GM21381 (cell line): Measurements from ENCODE around the gene PYY.

ENCODE experiments used
- ATAC-seq: cut with Tn5 transposase; IDR thresholded peaks from one replicate; pipeline ENCODE4 v1.9.1; 2021; ENCODE audit warnings: mild to moderate bottlenecking, moderate library complexity; ENCODE audit not compliant: unreplicated experiment

The PYY gene

DNA sequence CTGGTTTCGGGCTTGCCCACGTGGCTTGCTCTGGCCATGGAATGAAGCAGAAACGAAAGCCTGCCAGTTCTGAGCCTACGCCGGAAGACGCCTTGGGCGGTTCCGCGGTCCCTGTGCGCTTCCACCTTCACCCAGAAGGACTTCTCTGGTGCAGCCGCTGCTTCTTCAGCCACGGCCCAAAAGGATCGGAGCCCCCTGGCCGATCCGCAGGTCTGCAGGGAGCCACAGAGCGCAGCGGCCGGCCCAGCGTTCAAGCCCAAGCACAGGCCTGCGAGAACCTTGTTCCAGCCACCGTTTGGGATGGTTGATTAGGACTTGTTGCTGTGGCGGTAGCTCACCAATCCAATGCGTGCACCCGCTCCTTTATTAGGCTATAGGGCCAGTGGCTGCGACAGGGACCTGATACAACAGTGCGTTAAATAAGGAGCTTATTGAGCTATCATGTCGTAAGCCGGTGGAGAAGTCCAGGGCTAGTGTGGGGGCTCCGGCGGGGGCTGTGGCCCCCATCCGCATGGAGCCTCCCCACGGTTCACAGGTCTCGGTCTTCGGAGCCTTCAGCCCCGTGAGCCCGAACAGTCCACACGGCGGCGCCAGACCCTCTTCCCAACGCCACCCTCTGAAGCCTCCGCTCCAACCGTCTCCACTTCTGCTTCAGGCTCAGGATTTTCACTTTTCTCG is 36.3 kb downstream of the PYY start:
- ATAC-seq, result no peak

DNA sequence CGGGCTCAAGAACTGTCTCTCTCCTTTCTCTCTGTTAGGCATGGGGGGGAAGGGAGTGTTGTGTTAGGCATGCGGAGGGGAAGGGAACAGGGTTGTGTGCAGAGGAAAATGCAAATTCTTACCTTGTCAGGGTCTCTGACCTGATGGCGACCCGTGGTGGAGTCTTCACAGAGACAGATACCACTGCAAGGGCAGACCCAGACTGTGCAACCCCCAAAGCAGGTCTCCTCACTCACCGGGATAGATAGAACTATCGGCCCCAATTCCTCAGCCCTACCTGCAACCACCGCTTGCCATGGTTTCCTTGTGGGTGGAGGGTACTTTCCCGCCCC is 36.8 kb downstream of the PYY start:
- ATAC-seq, result no peak

DNA sequence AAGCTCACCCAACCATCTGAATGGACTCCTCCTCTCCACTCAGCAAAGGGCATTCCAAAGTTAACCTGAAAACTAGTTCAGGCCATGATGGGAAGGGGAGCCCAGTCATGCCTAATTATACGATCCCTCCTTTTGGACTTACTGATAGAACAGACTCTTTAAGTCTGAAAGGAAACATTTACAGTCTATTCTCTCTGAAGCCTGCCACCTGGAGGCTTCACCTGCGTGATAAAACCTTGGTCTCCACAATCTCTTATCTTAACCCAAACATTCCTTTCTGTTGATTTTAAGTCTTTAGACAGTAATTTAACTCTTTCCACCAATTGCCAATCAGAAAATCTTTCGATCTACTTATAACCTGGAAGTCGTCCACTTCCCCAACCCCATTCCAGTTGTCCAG is 37.4 kb downstream of the PYY start:
- no peak for ATAC-seq

DNA sequence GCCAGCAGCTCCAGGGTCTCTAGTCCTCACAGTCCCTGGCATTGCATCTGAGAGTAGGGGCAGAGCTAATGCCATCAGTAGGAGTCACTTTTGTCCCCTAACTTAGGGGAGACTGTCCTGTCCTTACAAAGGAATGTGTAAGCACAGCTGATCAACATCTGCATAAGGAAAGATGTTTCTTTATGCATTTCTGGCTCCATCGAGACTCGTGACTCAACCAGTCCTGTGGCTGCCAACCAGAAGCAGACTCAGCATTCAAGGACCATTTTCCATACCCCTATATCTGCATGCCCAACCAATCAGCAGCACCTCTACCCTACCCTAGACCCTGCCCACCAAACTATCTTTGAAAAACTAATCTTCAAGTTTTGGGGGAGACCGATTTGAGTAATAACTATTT is 38.2 kb downstream of the PYY start:
- ATAC-seq, result no peak

DNA sequence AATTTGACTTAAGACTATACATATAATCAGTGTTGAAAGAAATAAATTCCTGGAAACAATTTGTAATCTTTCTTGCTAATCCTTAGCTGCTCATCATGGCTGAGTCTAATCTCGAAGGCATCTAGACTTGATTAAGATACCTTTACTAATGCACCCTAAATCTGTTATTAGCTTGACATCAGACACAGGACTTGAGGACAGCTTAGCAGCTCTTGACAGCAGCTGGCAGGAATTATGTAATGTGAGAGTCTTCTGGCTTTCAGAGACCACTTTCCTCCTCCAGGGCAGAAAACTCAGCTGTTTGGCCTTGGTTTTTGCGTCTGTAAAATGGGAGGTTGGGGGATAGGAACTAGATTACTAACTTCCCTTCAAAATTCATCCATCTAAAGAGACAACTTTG is 39.3 kb downstream of the PYY start:
- no peak for ATAC-seq

DNA sequence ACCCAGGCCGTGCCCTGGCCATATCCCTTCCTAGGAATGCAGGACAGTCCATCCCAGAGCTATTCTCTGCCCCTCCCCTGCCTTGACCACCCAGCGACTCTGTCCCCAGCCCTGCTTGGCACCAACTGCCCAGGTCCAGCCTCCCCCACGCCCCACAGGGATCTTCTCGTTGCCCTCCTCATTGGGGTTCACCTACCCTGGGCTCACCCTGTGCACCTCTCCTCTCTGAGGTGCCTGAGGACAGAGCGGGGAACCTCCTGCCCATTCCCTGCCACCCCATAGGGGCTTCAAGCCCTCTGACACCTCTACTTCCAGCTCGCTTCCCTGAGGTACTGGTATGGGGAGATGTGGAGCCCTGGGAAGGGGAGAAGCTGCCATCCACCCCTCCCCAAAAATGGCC is 40.2 kb downstream of the PYY start:
- no peak for ATAC-seq

DNA sequence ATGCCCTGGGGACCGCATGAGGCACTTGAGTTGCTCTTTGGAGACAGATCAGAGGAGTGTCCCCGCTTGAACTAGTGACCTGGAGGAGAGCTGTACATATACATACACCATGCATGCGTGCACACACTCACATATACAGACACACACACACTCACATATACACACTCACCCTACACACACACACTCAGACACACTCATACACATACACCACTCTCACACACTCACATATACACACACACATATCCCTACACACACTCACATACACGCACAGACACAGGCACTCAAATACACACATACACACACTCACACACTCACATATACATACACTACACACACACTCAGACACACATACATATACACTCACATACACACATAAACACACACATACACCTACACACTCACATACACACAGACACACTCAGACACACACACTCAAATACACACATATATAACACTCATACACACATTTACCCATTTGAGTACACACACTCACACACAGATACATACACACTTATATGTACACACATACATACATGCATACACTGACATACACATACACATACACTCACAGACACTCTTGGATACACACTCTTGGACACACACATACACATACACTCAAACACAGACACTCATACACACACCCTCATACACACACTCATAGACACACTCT is 41.0 kb downstream of the PYY start:
- ATAC-seq, result no peak

DNA sequence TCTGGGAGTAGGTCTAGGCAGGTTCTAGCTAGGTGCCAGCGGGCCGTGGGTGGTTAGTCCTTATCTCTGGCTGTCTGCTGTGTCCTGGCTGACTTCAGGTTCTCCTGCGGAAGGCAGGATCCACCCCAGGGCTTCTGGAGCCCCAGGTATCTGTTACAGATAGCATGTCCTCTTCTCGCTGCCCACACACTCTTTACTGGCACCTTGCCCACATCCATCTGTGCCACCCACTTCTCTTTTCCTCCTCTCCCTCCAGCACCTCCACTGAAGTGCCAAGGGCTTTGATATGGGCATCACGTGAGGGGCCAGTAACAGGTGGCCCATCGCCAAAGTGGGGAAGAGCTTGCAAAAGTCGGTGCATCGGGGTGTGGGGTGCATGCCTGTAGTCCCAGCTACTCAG is 41.8 kb downstream of the PYY start:
- ATAC-seq, result no peak

DNA sequence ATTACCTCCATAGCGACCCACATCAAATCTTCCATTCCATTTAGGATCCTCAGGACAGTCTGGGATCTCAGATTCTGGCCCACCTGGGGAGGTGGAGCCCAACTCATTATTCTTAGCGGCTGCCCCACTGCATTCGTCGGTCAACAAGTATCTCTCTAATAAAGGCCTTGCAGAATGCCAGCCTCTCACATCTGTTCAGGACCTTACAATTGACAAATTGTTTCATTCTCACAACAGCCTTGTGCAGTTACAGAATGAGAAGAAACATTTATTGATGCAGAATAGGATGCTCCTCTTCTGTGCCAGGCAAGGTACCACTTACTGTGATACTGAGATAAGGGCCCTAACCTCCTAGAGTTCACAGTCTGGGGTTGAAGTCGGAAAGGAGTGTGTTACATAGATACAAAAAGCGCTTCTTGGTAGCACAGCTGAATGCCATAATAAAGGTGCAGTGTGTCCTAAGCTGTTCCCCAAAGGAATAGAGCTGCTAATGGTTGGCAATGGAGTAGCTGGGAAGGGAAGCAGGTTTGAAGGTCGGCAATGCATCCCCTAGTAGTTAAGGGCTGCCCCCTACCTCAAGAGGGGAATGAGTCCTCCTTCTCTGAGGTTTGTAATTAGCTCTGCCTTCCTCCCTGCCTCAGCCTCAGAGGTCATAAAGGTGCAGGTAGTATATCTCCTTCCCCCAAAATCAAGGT is 44.1 kb downstream of the PYY start:
- ATAC-seq, result no peak

DNA sequence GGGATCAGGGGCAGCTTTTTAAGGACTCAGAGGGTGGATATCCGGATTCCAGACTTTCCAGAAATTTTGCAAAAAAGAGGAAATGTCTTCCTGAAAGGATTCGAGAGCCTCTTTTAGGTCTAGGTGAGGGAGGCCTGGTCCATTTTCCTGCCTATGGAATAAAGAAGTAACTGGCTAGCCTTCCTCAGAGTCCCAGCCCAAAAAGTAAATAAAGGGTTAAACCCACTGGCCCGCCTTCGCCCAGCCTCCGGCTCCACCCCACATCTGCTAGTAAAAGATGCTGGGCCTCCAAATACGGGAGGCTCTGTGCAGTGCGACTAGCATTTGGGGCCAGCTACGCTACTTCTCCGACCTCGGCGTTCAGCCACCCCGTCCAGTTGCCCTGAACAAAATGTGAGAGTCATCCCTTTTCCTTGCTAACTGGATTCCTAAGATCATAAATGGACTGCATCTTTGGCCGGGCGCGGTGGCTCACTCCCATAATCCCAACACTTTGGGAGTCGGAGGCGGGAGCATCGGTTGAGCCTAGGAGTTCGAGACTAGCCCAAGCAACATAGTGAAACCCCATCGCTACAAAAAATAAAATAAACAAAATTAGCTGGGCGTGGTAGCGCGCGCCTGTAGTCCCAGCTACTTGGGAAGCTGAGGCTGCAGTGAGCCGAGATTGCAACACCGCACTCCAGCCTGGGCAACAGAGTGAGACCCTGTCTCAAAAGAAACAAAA is 45.6 kb downstream of the PYY start:
- no peak for ATAC-seq

DNA sequence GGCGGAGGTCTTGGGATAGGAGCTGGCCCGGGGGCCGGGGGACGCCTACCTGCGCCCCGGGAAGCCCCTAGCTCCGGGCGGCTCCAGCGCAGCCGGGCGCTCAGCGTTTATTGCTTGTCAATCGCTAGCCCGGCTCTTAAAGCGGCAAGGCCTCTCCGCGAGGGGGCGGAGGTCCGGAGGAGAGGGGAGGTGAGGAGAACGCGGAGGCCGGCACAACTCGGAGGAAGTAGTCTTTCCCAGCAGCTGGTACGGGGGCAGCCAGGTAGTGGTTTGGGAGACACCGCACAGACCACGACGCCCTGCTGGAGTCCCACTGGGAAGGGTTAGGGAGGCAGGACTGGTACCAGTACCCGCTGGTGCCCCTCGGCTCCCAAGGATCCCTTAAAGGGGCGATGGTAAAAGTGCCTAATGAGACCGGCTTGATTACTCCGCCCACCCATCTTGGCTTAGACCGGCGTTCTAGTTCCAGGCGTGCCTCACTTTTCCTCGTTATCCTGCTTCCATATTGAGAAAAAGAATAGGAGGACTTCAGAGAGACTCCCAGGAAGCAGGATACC is 46.2 kb downstream of the PYY start, which contains the start of gene MPP2:
MPP2 (minus strand) TSS at position 112 of the 557 bp plus-strand sequence. CDS start 3,076 bp downstream, outside the sequence.
- no peak for ATAC-seq

DNA sequence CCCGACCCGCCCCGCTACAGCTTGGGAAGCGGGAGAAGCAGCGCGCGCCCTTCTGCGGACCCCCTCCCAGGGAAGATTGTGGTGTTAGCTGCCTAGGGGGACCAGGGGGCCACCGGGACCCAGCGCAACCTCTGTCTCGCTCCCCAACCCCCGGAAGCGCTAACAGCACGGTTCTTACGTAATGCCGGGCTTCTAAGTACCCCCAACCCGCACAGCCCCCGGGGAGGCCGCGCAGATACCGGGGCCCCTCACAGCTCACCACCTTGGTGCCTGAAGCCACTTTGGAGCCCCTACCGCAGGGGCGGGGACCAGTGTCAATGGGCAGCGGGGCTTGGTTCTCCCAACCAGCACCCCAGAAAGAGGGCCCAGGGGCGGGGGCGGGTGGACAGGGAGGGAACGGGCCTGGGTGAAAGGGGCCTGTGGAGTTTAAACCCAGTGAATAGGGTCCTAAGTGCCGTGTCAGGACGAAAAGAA is 46.8 kb downstream of the PYY start:
- no peak for ATAC-seq

DNA sequence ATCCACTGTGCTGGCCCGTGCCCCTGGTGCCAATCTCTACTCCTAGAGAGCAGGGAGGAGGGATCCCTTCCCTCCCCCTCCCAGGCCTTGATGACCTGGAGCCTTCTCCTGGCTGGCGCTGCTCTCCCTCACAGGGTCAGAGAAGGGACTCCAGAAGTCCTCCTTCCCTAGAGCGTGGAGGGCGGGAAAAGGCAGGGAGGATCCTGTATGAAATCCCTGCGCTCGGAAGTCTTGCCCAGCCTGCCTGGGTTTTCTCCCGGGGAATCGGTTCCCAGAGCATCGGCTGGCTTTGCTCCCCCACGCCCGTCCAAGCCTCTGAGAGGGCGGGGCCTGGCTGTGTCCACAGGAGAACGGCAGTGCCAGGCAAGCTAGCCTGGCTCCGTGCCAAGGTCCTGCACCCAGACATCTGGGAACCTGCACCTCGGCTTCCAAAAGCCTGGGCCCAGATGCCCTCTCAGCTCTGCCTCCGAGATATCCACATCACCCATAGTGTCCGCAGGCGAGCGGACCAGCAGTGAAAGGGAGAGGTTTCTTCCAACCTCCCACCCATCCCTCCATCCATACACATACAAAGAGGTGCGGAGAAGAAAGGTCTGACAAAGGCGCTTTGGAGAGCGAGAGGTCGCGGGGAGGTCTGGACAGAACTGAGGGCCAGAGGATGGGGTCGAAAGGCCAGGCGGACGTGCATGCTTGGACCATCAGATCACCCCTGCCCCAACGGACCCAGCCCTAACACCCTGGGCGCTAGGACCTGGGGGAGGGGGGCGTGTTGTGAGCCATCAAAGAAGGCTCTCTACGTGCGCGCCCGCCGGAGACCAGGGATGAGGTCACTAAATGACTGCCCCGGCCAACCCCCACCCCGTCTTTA is 47.5 kb downstream of the PYY start:
- no peak for ATAC-seq

DNA sequence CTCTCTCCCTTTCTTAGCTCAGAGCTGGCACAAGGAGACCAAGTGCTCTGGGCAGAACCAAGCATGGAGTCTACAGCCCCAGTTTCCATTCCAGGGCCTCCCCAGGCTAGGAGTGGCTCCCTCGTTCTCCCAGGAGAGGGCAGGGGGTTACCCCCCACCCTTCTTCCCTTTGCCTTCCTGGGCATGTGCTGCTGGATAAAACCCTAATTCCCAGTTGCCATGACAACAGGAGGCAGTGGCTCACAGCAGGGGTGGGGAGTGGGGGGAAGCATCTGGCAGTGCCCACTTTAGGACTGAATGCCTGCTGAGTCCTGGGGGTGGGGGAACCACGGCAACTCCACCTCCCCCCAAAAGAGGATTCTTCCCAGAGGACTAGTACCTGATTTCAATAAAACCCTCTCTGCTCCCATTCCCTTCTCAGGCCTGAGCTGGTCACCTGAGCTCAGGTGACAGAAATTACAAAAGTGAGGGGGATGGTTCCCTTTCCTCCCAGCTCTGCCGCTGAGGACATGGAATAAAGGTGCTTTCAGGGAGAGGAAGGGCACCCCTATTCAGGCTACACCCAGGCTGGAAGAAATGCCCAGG is 48.2 kb downstream of the PYY start:
- no peak for ATAC-seq
